NCI-H526 (cell line): ENCODE measurements around the gene ZFYVE19.

Experiments used
- DNase-seq, 2 experiments: peaks; one replicate each; lab custom pipeline; 2025; lab: John Stamatoyannopoulos, UW

Gene ZFYVE19

DNA sequence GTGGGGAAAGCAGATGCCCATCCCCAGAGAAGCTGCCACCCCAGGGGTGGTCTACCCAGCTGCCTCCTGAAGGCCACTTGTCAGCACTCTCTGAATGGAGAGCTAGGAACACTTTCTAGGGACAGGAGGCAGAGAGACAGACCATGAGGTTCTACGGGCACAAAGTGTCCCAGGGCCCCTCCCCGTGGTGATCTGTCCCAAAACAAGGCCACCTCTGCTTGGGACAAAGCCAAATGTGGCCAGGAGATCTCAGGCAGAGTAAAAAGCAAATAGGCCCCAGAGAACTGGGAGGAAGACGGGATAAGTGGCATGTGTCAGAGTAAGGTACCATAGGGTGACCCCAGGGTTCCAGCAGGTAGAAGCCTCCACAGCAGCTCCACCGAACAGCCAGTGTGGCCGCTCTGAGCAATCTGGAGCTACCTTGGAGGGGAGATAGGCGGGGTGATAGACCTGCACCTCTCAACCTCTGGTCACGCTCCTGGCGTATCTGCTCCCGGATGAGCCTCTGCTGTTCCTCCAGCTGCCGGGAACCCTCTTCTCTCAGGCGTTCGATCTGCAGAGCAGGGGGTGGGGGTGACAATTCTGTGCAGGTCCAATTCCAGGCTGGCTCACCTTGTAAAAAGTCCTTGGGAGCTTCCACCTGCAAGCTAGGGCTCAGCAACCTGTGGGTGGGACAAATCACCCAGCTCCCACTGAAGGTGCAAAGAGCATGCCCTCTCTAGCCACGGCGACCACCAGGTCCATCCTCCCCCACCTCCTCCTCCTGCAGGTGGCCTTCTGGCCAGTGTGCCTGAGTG is 31.0 kb upstream of the ZFYVE19 start:
- DNase-seq: no peak

DNA sequence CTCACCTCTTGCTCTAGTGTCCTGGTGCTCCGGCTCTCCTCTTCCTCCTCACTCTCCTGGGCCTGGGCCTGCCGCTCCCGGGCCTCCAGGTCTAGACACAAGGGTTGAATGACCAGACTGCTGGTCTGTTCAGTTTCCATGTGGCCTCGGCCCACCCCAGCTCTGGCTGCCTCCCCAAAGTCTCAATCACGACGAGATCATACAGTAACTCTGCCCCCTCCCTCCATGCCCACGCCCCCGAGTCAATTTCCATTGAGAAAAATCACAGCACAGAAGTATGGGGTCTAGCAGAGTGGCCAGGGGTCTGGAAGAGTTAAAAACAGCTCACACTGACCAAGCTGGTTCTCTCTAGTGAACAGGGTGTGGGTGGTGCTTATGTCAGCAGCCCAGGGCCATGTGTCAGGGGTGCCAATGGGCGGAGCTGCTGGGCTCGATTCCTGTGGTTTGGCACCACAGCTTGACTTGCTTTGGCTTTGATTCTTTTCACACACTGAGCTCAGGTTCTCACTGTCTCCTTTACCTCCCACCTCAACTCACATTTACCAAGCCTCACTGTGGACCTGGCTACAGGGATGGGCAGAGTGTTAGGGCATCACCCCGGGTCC is 30.2 kb upstream of the ZFYVE19 start:
- no peak for DNase-seq

DNA sequence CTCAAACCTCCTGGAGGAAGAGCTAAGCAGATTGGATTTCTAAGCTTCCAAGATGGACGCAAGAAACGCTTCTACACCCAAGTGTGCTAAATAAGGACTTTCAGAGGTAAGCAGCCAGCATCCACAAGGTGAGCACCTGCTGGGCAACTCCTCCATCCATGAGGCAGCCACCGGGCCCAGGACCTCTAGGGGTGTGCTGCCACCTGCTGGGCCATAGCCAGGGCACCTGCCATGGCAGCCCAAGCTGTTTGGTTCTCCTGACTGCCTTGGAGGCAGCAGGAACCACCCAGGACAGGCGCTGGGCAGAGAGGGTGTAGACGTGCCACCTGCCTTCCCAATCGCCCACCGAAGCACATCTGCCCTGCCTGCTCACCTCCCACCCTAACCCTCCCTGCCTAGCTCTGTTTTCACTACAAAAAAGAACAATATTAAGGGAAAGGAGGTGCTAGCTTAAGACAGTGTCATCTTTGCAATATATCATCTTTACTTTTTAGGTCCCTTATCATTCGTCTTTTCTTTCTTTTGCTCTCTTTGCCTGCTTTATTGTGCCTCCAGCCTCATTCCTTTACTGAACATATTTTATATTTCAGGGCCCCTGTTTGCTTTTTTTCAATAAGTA is 24.2 kb upstream of the ZFYVE19 start:
- DNase-seq: peak; percentile 75 to 93

DNA sequence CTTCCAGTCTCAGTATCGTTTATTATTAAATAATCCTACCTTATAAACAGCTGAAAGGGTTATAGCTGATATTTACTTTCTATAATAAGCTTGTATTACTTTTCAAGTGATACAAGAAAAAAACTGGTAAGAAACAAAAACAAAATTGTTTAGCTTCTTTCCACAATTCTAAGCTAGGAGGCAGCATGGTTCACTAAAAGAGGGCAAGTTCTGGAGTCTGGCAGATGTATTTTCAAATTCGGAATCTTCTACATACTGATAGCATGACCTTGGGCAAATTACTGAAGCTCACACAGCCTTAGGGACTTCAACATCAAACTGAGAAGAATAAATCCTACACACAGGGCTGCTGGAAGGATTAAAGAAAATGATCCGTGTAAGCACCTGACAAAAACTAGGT is 21.7 kb upstream of the ZFYVE19 start:
- DNase-seq: no peak

DNA sequence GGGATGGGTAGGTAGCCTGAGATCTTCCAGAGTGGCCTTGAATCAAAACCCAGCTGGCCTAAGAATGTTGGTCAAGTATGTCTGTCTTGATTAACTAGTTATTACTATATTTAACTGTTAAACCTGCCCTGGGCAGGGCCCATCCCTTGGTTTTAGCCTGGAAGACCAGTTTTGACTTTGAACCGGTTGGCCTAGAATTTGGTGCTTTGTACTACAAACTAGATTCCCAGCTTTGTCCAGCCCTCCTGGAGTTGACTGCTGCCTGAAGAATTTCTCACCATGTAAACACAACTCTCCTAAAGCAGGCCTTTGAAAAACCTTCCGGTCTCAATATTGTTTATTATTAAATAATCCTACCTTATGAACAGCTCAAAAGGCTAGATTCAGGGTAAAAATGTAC is 21.1 kb upstream of the ZFYVE19 start:
- DNase-seq: no peak

DNA sequence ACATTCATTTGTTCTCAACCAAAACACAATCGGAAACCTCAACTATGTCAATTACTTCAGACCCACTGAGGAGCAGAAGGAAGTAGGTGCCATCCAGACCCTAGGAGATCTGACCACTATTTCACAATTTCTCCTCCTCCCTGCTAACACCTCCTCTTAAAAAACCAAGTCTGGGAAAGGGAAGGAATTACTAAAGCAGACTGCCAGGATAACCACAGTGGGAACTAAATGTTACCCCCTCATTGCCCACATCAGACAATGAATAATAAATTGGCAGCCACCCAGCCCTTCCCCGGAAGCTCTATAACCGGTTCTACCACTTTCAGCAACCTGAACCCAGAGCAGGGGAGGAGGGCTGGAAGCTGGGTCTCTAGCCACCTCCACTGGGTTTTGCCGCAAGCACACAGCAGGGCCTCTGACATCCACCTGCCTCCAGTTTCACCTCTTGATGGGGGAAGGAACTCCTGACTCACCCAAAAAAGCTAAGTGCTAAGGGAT is 19.5 kb upstream of the ZFYVE19 start:
- peak; percentile 86 to 95 for DNase-seq

DNA sequence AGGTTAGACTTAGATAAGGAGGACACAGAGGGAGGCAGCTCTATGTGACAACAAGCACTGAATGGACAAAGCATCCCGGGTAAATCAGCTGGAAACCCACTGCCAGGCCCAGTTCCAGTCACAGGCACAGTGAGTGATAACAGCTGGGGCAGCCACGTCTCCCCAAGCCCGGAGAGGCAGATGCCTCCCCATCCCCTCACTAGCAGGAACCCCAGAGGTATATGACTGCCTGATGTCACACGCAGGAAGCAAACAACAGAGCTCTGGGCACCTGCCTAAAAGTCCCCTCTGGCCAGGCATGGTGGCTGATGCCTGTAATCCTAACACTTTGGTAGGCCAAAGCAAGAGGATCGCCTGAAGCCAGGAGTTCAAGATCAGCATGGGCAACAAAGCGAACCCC is 18.9 kb upstream of the ZFYVE19 start:
- peak in 1 of 2 experiments; percentile 61 for DNase-seq

DNA sequence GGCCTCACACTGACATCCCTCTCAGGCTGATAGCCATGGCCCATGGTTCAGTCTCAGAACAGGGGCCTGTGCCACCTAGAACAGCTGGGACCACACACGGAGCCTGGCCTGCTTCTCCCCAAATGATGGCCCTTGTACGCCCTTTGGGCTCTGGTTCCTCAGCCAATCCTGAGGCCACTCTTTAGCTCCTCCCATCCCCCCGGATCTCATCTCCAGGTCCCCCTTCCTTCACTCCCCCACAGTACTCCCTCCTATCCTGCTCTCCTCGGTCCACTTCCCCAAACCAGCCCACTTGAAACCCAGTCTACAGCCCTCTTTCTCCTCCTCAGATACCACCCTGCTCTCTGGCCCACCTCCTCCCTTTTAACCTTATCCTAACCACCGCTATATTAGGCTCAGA is 17.8 kb upstream of the ZFYVE19 start:
- DNase-seq: no peak

DNA sequence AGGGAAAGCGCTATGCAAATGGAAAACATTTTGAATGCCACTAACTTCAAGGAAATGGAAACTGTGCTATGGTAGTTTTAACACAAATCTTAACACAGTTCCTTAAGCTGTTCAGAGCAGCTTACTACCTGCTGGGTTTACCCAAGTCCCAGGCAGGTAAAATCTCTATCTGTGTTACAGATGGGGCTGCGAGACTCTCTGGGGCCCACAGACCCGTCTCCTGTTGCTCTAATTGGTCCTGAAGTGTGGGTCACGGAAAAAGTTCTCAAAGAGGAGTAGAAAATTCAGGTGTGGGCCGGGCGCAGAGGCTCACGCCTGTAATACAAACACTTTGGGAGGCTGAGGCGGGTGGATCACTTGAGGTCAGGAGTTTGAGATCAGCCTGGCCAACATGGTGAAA is 16.9 kb upstream of the ZFYVE19 start:
- DNase-seq: no peak

DNA sequence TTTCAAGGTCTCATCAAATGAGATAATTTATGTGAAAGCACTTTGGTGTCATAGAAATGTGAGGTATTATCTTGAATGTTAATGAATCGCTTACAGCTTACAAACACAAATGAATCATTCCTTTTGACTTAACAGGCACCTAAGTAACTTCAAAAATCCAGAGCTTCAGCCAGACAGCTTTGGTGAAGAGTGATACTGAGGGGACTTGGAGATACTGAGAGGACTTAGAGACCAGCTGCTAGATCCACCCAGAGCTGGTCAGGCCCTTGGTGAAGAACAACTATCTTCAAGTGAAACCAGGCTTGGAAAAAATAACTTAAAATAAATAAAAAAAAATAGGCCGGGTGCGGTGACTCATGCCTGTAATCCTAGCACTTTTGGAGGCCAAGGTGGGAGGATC is 16.2 kb upstream of the ZFYVE19 start:
- DNase-seq: no peak

DNA sequence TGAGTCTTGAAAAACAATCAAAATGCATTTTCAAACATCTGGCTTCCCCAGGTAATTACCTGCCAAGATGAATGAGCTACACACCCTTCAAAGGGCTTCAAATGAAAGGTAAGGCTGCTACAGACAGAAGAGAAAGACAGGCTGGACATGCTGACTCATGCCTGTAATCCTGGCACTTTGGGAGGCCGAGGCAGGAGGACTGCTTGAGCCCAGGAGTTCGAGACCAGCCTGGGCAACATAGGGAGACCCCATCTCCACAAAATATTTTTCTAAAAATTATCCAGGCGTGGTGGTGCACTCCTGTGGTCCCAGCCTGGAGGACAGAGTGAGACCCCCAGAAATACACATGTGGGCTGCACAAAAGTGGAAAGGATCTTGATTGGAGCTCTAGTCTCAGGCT is 14.5 kb upstream of the ZFYVE19 start:
- no peak for DNase-seq

DNA sequence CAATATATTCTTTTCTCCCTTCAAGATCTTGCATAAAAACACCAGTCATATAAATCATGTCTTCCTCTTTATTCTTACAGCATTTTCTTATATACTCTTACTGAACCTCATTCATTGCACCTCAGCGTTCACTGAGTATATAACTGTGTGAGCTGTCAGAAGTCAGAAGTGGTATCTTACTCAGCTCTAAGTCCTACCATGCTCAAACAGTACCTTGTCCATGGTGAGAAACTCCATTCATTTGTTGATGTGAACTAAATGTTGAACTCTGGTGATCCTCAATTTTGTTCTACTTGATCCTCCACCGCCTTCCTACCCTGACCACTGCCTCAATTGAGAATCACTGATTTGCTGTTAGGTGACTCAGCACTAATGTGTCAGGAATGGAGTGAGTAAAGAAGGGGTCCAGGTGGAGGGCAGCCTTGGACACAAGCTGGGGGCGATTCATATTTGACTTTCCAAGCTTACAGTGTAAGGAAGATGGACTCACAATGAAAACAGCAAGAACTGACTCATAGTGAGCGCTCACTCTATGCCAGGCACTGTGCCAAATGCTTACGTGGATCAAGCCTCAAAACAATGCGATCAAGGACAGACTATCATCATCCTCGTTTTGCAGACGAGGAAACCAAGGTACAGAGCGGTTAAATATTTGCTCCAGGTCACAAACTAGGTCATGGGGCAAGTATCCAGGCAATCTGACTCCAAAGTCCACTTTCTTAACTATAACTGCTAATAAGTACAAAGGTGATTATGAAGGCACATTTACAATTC is 13.5 kb upstream of the ZFYVE19 start:
- no peak for DNase-seq

DNA sequence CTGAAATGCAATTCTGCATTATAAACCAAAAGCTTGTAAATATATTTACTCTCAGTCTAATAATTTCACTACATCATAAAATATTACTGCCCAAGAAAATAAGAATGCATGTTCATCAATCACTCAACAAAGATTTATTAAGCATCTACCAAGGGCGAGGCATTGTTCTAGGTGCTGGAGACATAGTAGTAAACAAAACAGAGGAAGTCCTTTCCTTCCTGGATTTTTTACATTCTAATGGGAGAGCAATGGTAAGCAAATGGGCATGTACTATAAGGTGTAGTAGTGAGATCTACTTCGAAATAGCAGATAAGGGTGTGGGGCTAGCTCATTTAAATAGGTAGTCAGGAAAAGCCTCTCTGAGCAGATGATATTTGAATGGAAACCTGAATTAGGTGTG is 10.8 kb upstream of the ZFYVE19 start:
- peak; percentile 44 to 56 for DNase-seq

DNA sequence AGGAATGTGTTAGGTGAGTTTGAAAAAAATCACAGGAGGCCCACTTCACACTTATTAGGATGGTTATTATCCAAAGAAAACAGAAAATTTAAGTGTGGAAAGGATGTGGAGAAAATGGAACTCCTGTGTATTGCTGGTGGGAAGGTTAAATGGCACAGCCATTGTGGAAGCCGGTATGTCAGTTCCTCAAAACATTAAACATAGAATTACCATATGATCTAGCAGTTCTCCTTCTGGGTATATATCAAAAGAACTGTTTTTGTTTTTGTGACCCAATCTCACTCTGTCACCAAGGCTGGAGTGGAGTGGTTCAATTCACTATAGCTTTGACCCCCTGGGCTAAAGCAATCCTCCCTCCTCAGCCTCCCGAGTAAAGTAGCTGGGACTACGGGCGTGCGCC is 10.4 kb upstream of the ZFYVE19 start:
- no peak for DNase-seq

DNA sequence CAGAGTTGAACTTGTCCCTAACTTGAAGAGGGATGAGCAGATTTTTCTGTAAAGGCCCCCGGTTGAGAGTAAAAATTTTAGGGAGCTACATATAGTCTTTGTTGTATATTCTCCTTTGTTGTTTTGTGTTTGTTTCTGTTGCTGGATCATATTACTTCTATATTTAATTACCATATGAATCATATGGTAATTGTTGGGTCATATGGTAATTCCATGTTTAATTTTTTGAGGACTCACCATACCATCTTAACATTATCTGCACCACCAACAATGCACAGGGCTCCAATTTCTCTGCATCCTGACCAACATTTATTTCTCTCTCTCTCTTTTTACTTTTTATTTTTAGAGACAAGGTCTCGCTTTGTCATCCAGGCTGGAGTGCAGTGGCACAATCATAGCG is 7.4 kb upstream of the ZFYVE19 start:
- no peak for DNase-seq

DNA sequence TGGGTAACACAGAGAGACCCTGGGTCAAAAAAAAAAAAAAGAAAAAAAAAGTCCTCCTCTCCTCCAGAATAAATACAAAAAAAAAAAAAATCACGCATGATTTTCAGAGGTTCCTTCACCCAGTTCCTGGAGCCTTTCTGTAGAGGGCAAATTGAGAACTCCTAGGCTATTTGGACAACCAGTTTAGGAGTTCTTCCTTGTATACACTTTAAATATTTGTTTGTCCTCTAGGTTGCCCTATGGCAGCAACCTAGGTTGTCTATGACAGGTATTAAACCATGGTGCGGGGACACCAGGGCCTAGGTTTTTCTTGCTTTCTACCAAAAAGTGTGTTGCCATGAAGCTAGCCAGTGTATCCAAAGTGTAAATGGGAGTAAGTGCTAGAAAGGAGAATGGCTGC is 3.8 kb upstream of the ZFYVE19 start:
- no peak for DNase-seq

DNA sequence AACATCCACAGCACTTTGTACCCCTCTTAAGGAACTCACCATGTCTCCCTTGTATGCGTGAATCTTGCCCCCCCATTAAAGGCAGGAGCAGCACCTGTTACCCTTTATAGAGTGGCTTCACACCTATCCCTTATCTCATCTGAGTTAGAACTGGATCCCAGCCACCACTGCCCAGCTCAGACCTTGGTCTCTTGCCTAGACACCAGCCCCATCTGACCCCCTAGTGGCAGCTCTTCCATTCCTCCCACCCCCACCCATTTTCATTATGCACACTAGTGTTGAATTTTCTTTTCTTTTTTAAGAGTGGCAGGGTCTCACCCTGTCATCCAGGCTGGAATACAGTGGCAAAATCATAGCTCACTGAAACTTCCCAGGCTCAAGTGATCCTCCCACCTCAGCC is 3.2 kb upstream of the ZFYVE19 start:
- no peak for DNase-seq

DNA sequence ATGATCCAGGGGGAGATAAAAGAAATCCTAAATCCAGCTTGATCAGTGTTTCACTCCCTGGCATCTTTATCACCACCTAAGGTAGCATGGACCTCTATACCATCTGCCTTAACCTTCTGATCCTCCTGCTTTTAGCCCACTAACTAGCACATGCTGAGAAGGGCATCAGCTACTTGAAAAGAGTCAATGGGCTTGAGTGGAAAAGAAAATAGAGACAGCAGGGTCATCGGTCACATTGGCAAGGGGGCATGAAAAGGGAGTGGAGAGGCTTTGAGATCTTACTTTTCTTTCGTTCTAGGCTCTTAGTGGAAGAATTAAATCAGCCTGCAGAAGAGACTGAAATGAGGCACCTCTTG is 239 bp upstream of the ZFYVE19 start:
- no peak for DNase-seq

DNA sequence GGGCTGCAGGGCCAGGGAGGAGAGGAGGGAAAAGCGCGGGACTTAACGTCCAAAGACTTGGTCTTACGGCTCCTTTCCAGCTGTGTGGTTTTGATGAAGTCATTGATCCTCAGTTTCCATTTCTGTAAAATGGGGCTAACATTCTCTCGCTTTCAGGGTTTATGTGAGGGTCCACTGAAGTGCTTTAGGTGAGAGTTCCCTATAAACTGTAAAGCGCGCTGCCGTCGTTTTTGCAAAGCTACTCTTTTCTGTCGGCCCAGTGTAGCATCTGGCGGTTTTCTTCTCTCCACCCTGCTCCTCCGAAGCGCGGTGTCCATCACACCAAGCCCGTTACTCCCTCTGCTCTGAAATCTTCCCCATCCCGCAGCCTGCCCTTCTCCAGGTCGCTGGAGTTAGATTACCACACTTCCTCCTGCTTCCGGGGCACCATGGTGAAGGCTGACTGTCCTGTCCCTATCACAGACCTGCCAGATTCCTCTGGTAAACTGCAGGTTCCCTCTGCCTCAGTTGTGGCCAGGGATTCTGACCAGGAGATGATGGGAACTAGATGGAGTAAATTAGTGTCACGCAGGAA is 1.1 kb downstream of the ZFYVE19 start:
- peak in 1 of 2 experiments; percentile 36 for DNase-seq

DNA sequence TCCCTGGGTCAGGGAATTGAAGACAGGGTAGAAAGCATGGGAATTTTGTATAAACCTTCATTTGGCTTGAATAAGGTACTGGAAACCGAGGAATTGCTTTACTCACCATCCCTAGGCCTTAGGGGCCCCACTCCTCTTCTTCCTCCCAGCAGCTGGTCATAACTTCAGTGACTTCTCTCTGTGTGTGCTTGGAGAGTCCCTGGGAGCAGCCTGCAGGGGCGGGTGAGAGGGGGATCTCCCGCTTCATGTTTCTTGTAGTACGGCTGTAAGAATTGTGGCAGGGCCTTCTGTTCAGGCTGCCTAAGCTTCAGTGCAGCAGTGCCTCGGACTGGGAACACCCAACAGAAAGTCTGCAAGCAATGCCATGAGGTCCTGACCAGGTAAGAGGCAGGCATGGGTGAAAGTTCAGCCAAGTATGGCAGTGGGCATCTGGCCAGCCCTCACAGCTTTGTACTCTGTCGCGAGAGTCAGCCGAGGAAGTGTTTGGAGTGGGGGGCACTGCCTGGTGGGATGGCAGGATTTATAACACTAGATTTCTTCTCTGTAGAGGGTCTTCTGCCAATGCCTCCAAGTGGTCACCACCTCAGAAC is 2.1 kb downstream of the ZFYVE19 start:
- no peak for DNase-seq

DNA sequence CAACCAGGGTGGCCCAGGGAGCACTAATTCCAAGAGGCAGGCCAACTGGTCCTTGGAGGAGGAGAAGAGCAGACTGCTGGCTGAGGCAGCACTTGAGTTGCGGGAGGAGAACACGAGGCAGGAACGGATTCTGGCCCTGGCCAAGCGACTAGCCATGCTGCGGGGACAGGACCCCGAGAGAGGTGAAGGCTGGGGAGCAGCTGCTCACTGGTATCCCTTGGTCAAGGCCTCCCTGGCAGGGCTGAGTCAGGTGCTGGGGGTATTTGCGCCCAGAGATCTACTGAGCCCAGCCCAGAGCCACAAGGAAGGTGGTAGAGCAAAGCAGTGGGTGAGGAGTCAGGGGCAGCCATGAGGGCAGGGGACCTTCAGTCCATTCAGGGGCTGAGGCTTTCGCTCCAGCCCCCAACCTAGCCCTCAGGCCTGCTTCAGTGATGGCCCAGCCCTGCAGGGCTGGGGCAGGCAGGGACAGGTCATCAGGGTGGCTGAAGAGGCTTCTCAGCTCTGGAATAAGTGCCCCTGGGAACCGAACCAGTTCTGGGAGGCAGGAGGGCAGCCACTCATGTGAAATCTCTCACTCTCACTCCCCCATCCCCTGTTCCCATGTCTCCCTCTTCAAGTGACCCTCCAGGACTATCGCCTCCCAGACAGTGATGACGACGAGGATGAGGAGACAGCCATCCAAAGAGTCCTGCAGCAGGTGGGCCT is 6.0 kb downstream of the ZFYVE19 start:
- DNase-seq: no peak
